SU-DHL-6 (cell line): ENCODE data around the gene UBAC2.

Experiments
- H2AFZ ChIP-seq: fragments of 200-600 bp; sonication (generic); 2 replicates; pipeline ENCODE4 v1.6.1; 2014; ENCODE audit warnings: low read depth, mild to moderate bottlenecking, moderate library complexity, mixed read lengths, antibody characterized with exemption, low read length; ENCODE audit not compliant: severe bottlenecking
- H3F3A ChIP-seq: fragments of 200-600 bp; shearing (Covaris generic); 2 replicates; pipeline ENCODE4 v1.6.0; 2016; ENCODE audit warnings: antibody characterized with exemption, mild to moderate bottlenecking; ENCODE audit not compliant: insufficient read depth
- H3K27ac ChIP-seq: fragments of 200-600 bp; sonication (generic); 2 replicates; pipeline ENCODE4 v1.5.1; 2016; ENCODE audit warnings: low read depth, mild to moderate bottlenecking, low read length, moderate library complexity, mixed read lengths
- H3K27me3 ChIP-seq: fragments of 200-600 bp; sonication (generic), shearing (Covaris generic); 2 replicates; pipeline ENCODE4 v1.6.0; 2014; ENCODE audit warnings: mild to moderate bottlenecking, low read length
- H3K36me3 ChIP-seq: fragments of 200-600 bp; sonication (generic); 2 replicates; pipeline ENCODE4 v1.6.1; 2014; ENCODE audit warnings: mild to moderate bottlenecking, low read length, mixed read lengths
- H3K4me2 ChIP-seq: fragments of 300-600, 200-600 bp; shearing (Covaris generic), sonication (generic); 2 replicates; pipeline ENCODE4 v1.6.0; 2014; ENCODE audit warnings: low read length, low read depth, mild to moderate bottlenecking; ENCODE audit not compliant: poor library complexity, severe bottlenecking
- H3K4me3 ChIP-seq: fragments of 200-600 bp; sonication (generic); 2 replicates; pipeline ENCODE4 v1.5.1; 2014; ENCODE audit warnings: antibody characterized with exemption, low read length, mild to moderate bottlenecking, mixed read lengths; ENCODE audit not compliant: insufficient read depth, poor library complexity, severe bottlenecking
- H3K79me2 ChIP-seq: fragments of 200-600 bp; sonication (generic); 2 replicates; pipeline ENCODE4 v1.6.1; 2014; ENCODE audit warnings: mild to moderate bottlenecking, low read length, moderate library complexity; ENCODE audit not compliant: insufficient read depth
- H3K9ac ChIP-seq: fragments of 200-600 bp; sonication (generic); 2 replicates; pipeline ENCODE4 v1.7.0; 2014; ENCODE audit warnings: mild to moderate bottlenecking, low read length
- H3K9me2 ChIP-seq: fragments of 200-600 bp; sonication (generic); replicated peaks from 2 replicates; pipeline ENCODE4 v1.6.1; 2014; ENCODE audit warnings: low read length; ENCODE audit not compliant: insufficient read depth
- H3K9me3 ChIP-seq: fragments of 200-600 bp; sonication (generic); 2 replicates; pipeline ENCODE4 v1.6.1; 2014; ENCODE audit warnings: low read length, mixed read lengths; ENCODE audit not compliant: insufficient read depth
- H4K20me1 ChIP-seq: fragments of 200-600 bp; sonication (generic); 2 replicates; pipeline ENCODE4 v1.6.1; 2014; ENCODE audit warnings: low read depth, mild to moderate bottlenecking, antibody characterized with exemption, low read length, moderate library complexity, mixed read lengths
- EZH2phosphoT487 ChIP-seq: fragments of 200-600 bp; sonication (generic), shearing (Covaris generic); conservative IDR thresholded peaks from 2 replicates; pipeline ENCODE4 v1.6.1; 2018; ENCODE audit warnings: mild to moderate bottlenecking, antibody characterized with exemption, low read length, moderate library complexity, mixed read lengths
- TF ChIP-seq, protein P1 (sequence below): fragments of 200-600 bp; sonication (generic); IDR thresholded peaks from one replicate; pipeline ENCODE4 v1.5.1; 2017; ENCODE audit warnings: antibody characterized with exemption, mild to moderate bottlenecking, low read length, moderate library complexity; ENCODE audit not compliant: insufficient read depth, poor library complexity, severe bottlenecking

Gene UBAC2

GRCh38 chr13:99161512-99161911, 39.1 kb upstream of the UBAC2 start:
- Histone ChIP-seq H3K4me2 (no peak overlapping the region), H3K9me2 (no peaks in the 10 kb centered on the region), H3K27me3 (no peaks in the 10 kb centered on the region), H3K36me3 (no peaks in the 10 kb centered on the region), H3K9ac (no peak overlapping the region), H2AFZ (no peak overlapping the region), H3K9me3 (no peaks in the 10 kb centered on the region), H3K79me2 (no peaks in the 10 kb centered on the region), H3K27ac (no peak overlapping the region), H4K20me1 (no peaks in the 10 kb centered on the region), H3K4me3 (no peak overlapping the region), H3F3A (no peaks in the 10 kb centered on the region)
- no peak for TF ChIP-seq EZH2phosphoT487
- TF ChIP-seq, protein P1, sequence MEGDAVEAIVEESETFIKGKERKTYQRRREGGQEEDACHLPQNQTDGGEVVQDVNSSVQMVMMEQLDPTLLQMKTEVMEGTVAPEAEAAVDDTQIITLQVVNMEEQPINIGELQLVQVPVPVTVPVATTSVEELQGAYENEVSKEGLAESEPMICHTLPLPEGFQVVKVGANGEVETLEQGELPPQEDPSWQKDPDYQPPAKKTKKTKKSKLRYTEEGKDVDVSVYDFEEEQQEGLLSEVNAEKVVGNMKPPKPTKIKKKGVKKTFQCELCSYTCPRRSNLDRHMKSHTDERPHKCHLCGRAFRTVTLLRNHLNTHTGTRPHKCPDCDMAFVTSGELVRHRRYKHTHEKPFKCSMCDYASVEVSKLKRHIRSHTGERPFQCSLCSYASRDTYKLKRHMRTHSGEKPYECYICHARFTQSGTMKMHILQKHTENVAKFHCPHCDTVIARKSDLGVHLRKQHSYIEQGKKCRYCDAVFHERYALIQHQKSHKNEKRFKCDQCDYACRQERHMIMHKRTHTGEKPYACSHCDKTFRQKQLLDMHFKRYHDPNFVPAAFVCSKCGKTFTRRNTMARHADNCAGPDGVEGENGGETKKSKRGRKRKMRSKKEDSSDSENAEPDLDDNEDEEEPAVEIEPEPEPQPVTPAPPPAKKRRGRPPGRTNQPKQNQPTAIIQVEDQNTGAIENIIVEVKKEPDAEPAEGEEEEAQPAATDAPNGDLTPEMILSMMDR, result no peak

GRCh38 chr13:99162567-99163361, 37.9 kb upstream of the UBAC2 start:
- no peaks in the 10 kb centered on the region for H3K27me3 ChIP-seq
- no peaks in the 10 kb centered on the region for H3K36me3 ChIP-seq
- H3K4me3 ChIP-seq, result no peak overlapping the region
- H3K27ac ChIP-seq, result no peak overlapping the region
- no peak overlapping the region for H3K4me2 ChIP-seq
- no peaks in the 10 kb centered on the region for H3K9me2 ChIP-seq
- no peak overlapping the region for H2AFZ ChIP-seq
- H3F3A ChIP-seq, result no peaks in the 10 kb centered on the region
- no peaks in the 10 kb centered on the region for H4K20me1 ChIP-seq
- TF ChIP-seq, protein P1, result no peak
- no peak for TF ChIP-seq EZH2phosphoT487
- no peak overlapping the region for H3K9ac ChIP-seq
- no peaks in the 10 kb centered on the region for H3K9me3 ChIP-seq
- H3K79me2 ChIP-seq, result no peaks in the 10 kb centered on the region

GRCh38 chr13:99164226-99164625, 36.4 kb upstream of the UBAC2 start:
- no peaks in the 10 kb centered on the region for H3K9me3 ChIP-seq
- no peak overlapping the region for H2AFZ ChIP-seq
- H3K4me3 ChIP-seq, result no peak overlapping the region
- no peak overlapping the region for H3K4me2 ChIP-seq
- H3K9ac ChIP-seq, result no peak overlapping the region
- no peaks in the 10 kb centered on the region for H3K36me3 ChIP-seq
- H3F3A ChIP-seq, result no peaks in the 10 kb centered on the region
- H3K27ac ChIP-seq, result no peak overlapping the region
- H3K9me2 ChIP-seq, result no peaks in the 10 kb centered on the region
- no peaks in the 10 kb centered on the region for H3K79me2 ChIP-seq
- no peak for TF ChIP-seq EZH2phosphoT487
- TF ChIP-seq, protein P1, result no peak
- no peaks in the 10 kb centered on the region for H3K27me3 ChIP-seq
- H4K20me1 ChIP-seq, result no peaks in the 10 kb centered on the region
